Heart right ventricle (tissue), 16 donors: ENCODE data around the gene COQ8B. TPM values are rescaled to one million over a fixed set of nuclear protein-coding genes. Genes with fewer than 3 reads are reported as not detected.
"Not testable (repeated sequence)": the region's sequence is repeated elsewhere in the genome, so short reads cannot be mapped to it uniquely, and the experiment has no call there.

Experiments
- ATAC-seq, 8 donors: fragments of 200-7000 bp; cut with Tn5 transposase; one replicate each; pipeline ENCODE4 v1.9.1; 2020; ENCODE audit warnings: mild to moderate bottlenecking in 8 of 8, moderate library complexity in 8 of 8, moderate number of reproducible peaks in 1 of 8
- DNase-seq, 2 donors: peaks; one replicate each; pipeline ENCODE4 v3.0.0-alpha.2; 2020
- H3K27ac ChIP-seq, 10 donors: fragments of 200-600 bp; sonication (generic) in 2 of 10; one replicate each; pipeline versions ENCODE4 v1.5.0 to v1.8.0; 2020 to 2022; ENCODE audit warnings: mild to moderate bottlenecking in 3 of 10
- H3K27me3 ChIP-seq, 7 donors: fragments of 200-600 bp; one replicate each; pipeline ENCODE4 v1.8.0; 2021 to 2022; ENCODE audit warnings: mild to moderate bottlenecking in 2 of 7
- H3K36me3 ChIP-seq, 9 donors: fragments of 200-600 bp; sonication (generic) in 1 of 9; one replicate each; pipeline versions ENCODE4 v1.5.0 to v1.8.0; 2020 to 2022; ENCODE audit warnings: mild to moderate bottlenecking in 2 of 9
- H3K4me1 ChIP-seq, 9 donors: fragments of 200-600 bp; sonication (generic) in 1 of 9; one replicate each; pipeline versions ENCODE4 v1.5.0 to v1.8.0; 2020 to 2022; ENCODE audit warnings: mild to moderate bottlenecking in 4 of 9
- H3K4me3 ChIP-seq, 10 donors: fragments of 200-600 bp; sonication (generic) in 2 of 10; one replicate each; pipeline versions ENCODE4 v1.5.0 to v1.8.0; 2020 to 2022; ENCODE audit warnings: mild to moderate bottlenecking in 7 of 10, moderate library complexity in 2 of 10
- H3K9me3 ChIP-seq, 11 donors: fragments of 200-600 bp in 10 of 11; sonication (generic) in 2 of 11; one replicate each; pipeline versions ENCODE4 v1.5.0 to v1.8.0; 2013 to 2022; ENCODE audit warnings: mild to moderate bottlenecking in 2 of 11, control low read depth in 1 of 11, moderate library complexity in 1 of 11
- WGBS, 2 donors: extraction: QIAGEN DNeasy Blood & Tissue Kit; methylation state at CpG; one replicate each; pipeline ENCODE4 v1.1.7; 2013; ENCODE audit warnings: inconsistent platforms in 1 of 2; 5-methylcytosine and 5-hydroxymethylcytosine counted together
- intact Hi-C, 10 donors: fragments of 100-400 bp; cut with DNase I; formaldehyde crosslinking; loops; one replicate each; pipeline versions ENCODE4 v1.11.1 to v1.14.2; 2022
- polyA plus RNA-seq, 2 donors: library from polyadenylated mRNA; stranded (reverse); fragments of 200-250 nt; gene quantifications; one replicate each; pipeline ENCODE4 v1.2.3, GENCODE V29; 2013
- total RNA-seq, 10 donors: library from RNA; stranded (reverse); fragmentation: NEBNext Ultra II Directional in 3 of 10; extraction: Animal tissue kit (Norgen Biotek cat#: 25700) in 3 of 10; gene quantifications; one replicate each; pipeline versions ENCODE4 v1.2.1 to v1.2.4, GENCODE V29; 2021 to 2023
- TF ChIP-seq, protein P1 (sequence below), 9 donors: fragments of 200-600 bp; sonication (generic) in 2 of 9; IDR thresholded peaks; one replicate each; pipeline versions ENCODE4 v1.5.0 to v1.8.0; 2021 to 2022; ENCODE audit warnings: antibody characterized with exemption in 9 of 9, mild to moderate bottlenecking in 5 of 9, moderate library complexity in 1 of 9
- donor health status: Arrhythmogenic right ventricular cardiomyopathy.
- donor health status: ischemic (EF 13 %, LVEDD 7.1; RV severe dilation, severe dysfunction).
- donor health status: healthy with polysubstance abuse.
- donor health status: DM: no; HTN: yes; CAD: no.
- donor health status: DM: no; HTN: no; CAD: no.
- donor health status: ischemic (EF 25% LVEDD 6.9; RV normal size, moderate dysfunction).
- donor health status: ischemic (EF 25% LVEDD 5.7; RV mildly dilated, moderate dysfunction).
- donor health status: healthy.
- donor health status: DM: yes; HTN: yes; CAD: no.
- donor health status: Ischemic cardiomyopathy.
- donor health status: ischemic (EF 35%, LVEDD 5.7; RV mildly dilated, moderate dysfunction).
- donor health status: nonischemic (EF 11% LVEDD 7.7; RV severe dilation, severe dysfunction).
- donor health status: DM: yes; HTN: yes; CAD: no.
- donor health status: PGD.
- donor health status: ischemic (EF 29% LVEDD 5.4; RV normal size, mild dysfunction).
- donor health status: nonischemic (EF 23%, LVEDD 6.1; RV moderate dilation, normal function).

Gene COQ8B
- total and polyA plus RNA-seq, 12 donors = 17.9 to 34.4 (median 27.5) TPM

DNA sequence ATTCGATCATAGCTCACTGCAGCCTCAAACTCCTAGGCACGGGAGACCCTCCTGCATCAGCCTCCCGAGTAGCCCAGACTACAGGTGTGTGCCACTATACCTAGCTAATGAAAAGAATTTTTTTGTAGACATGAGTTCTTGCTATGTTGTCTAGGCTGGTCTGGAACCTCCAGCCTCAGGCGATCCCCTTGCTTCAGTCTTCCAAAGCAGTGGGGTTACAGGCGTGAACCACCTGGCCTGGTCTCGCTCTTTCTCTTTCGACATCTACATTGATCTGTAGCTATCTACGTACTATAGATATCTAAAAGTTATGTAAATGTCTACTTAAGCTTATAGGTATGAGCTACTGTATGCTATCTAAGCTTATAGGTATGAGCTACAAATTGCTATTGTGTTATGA lies 58.7 kb downstream of the COQ8B start:
- intact Hi-C loops = no loop called here
- H3K9me3 ChIP-seq = no peaks in the 10 kb centered on the region
- no peak for ATAC-seq

DNA sequence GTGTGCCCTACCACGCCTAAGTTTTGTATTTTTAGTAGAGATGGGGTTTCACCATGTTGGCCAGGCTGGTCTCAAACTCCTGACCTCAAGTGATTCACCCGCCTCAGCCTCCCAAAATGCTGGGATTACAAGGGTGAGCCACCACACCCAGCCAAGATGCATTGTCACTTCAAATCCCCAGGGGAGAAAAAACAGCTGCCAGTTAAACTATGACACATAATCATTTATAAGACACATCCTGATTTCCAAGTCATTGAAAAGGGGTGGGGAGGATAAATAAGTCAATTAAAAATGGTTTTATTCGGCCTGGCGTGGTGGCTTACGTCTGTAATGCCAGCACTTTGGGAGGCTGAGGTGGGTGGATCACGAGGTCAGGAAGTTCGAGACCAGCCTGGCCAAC lies 61.0 kb downstream of the COQ8B start:
- H3K36me3 ChIP-seq, H3K27ac ChIP-seq, H3K4me3 ChIP-seq, H3K27me3 ChIP-seq, H3K9me3 ChIP-seq, DNase-seq, intact Hi-C loops, ATAC-seq: not testable (repeated sequence)
- H3K4me1 ChIP-seq = peaks cover 0 to 25% (median 8%) of the 10 kb centered on the region in 9 donors
- WGBS, 2 donors = 81 to 85% methylated on average over 7 of the region's 7 CpGs

More for the DNA sequence above, 58.7 kb downstream of the COQ8B start:
- no peaks in the 10 kb centered on the region for H3K36me3 ChIP-seq
- TF ChIP-seq, protein P1, sequence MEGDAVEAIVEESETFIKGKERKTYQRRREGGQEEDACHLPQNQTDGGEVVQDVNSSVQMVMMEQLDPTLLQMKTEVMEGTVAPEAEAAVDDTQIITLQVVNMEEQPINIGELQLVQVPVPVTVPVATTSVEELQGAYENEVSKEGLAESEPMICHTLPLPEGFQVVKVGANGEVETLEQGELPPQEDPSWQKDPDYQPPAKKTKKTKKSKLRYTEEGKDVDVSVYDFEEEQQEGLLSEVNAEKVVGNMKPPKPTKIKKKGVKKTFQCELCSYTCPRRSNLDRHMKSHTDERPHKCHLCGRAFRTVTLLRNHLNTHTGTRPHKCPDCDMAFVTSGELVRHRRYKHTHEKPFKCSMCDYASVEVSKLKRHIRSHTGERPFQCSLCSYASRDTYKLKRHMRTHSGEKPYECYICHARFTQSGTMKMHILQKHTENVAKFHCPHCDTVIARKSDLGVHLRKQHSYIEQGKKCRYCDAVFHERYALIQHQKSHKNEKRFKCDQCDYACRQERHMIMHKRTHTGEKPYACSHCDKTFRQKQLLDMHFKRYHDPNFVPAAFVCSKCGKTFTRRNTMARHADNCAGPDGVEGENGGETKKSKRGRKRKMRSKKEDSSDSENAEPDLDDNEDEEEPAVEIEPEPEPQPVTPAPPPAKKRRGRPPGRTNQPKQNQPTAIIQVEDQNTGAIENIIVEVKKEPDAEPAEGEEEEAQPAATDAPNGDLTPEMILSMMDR (IDR thresholded peaks at IDR 0.05) = no peak
- no peaks in the 10 kb centered on the region for H3K27me3 ChIP-seq
- peaks cover 0 to 13% (median 3%) of the 10 kb centered on the region in 9 donors for H3K4me1 ChIP-seq
- 92 to 99% methylated on average over 8 of the region's 8 CpGs for WGBS, 2 donors
- no peak overlapping the region for H3K27ac ChIP-seq
- no peak overlapping the region for H3K4me3 ChIP-seq
- no peak for DNase-seq

DNA sequence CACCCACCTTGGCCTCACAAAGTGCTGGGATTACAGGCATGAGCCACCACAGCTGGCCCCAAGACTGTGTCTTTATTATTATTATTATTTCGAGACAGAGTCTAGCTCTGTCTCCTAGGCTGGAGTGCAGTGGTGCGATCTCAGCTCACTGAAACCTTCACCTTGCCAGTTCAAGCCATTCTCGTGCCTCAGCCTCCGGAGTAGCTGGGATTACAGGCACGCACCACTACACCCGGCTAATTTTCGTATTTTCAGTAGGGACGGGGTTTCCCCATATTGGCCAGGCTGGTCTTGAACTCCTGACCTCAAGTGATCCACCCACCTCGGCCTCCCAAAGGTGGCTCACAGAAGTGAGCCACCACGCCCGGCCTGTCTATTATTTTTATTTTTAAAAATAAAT lies 64.4 kb downstream of the COQ8B start:
- H3K27me3 ChIP-seq, intact Hi-C loops, H3K36me3 ChIP-seq, H3K4me3 ChIP-seq, H3K9me3 ChIP-seq, DNase-seq: not testable (repeated sequence)
- 66 to 78% methylated on average over 11 of the region's 11 CpGs for WGBS, 2 donors
- peak in 2 of 8 donors; percentile 8 to 19 for ATAC-seq
- Histone ChIP-seq H3K27ac (peak overlapping the region in 5 of 10 donors; percentile 8 to 55 (median 44)), H3K4me1 (peaks cover 0 to 31% (median 13%) of the 10 kb centered on the region in 9 donors)

DNA sequence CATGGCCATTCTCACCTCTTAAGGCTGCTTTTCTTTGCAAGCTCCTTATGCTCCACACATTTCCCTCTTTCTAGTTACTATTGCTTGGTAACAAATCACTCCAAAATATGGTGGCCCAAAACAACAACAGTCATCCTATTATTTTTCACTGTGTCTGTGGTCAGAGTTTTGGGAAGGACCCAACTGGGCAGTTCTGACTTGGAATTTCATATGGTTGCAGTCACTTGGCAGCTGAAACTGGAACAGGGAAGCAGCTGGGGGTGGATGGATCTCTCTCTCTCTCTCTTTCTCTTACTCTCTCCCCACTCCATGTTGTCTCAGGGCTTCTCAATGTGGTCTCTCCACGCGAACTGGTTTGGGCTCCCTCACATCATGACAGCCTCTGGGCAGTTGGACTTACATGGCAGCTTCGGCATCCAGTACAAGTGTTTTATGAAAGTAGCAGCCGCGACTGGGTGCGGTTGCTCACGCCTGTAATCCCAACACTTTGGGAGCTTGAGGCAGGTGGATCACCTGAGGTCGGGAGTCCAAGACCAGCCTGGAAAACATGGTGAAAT lies 65.9 kb downstream of the COQ8B start:
- Histone ChIP-seq H3K9me3 (no peaks in the 10 kb centered on the region), H3K27me3 (no peaks in the 10 kb centered on the region), H3K27ac (peak overlapping the region in 7 of 10 donors; percentile 6 to 55 (median 44)), H3K4me3 (no peak overlapping the region), H3K36me3 (no peaks in the 10 kb centered on the region), H3K4me1 (peaks cover 0 to 43% (median 20%) of the 10 kb centered on the region in 9 donors)
- ATAC-seq (peak in 2 of 8 donors; percentile 31 to 56), DNase-seq (peak in 1 of 2 donors; percentile 51)
- TF ChIP-seq, protein P1 (IDR thresholded peaks at IDR 0.05) = no peak
- WGBS, 2 donors = 90 to 93% methylated on average over 8 of the region's 8 CpGs
- intact Hi-C loops = no loop called here

DNA sequence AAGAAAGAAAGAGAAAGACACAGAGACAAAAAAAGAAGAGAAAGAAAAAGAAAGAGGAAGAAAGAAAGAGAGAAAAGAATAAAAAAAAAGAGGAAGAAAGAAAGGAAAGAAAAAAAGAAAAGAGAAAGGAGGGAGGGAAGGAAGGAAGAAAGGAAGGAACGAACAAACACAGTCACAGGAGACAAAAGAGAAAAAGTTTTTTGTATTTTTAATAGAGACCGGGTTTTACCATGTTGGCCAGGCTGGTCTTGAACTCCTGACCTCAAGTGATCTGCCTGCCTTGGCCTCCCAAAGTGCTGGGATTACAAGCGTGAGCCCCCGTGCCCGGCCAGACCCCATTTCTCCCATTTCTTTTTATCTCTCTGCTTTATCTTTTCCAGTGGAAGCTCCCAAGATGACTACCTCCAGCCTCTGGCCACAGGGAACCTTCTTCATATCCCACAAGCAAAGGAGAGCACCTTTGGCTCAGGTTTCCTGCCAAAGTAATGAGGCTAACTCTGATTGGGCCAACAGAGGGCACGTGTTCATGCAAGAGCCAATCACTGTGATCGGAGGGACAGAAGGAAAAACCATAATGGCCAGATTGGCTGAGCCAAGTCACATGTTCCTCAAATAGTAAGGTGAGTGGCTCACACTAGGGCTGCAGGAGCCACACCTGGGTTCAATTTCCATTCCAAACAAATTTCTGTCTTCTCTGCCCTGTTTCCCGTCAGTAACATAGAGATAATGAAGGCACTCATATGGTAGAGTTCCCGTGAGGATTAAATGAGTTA lies 66.6 kb downstream of the COQ8B start:
- H3K27ac ChIP-seq = peak overlapping the region in 7 of 10 donors; percentile 6 to 46 (median 28)
- H3K9me3 ChIP-seq, H3K36me3 ChIP-seq, H3K4me3 ChIP-seq, intact Hi-C loops, ATAC-seq, DNase-seq, H3K27me3 ChIP-seq: not testable (repeated sequence)
- peaks cover 0 to 51% (median 23%) of the 10 kb centered on the region in 9 donors for H3K4me1 ChIP-seq
- 87 to 89% methylated on average over 9 of the region's 9 CpGs for WGBS, 2 donors
